Keratinocyte (primary cell): ENCODE measurements around the gene PRPF8. TPM values are rescaled to one million over a fixed set of nuclear protein-coding genes. Genes with fewer than 3 reads are reported as not detected.

Experiments used
- DNase-seq: peaks from one replicate; pipeline ENCODE4 v3.0.0-alpha.2; 2011; ENCODE audit warnings: low read depth, missing footprints, low spot score
- FAIRE-seq: peaks from 2 replicates; lab custom pipeline; 2011; peaks lifted over from hg19 to GRCh38; lab: Jason Lieb, UNC
- H2AFZ ChIP-seq: 2 replicates; pipeline ENCODE4 v1.6.0; 2012; ENCODE audit warnings: low read length, control low read depth, inconsistent platforms; ENCODE audit not compliant: control insufficient read depth
- H3K27ac ChIP-seq: 2 replicates; pipeline ENCODE4 v1.5.1; 2011; ENCODE audit warnings: low read length; ENCODE audit not compliant: control insufficient read depth, insufficient read depth
- H3K27me3 ChIP-seq: 3 replicates; pipeline ENCODE4 v1.6.0; 2011; ENCODE audit warnings: low read length; ENCODE audit not compliant: control insufficient read depth, insufficient read depth; ENCODE audit errors: extremely low read depth
- H3K36me3 ChIP-seq, 2 experiments: 2 replicates in 1 of 2; 3 replicates in 1 of 2; pipeline ENCODE4 v1.5.1; 2011; ENCODE audit warnings: low read length in 2 of 2, mild to moderate bottlenecking in 1 of 2; ENCODE audit not compliant: control insufficient read depth in 2 of 2, insufficient read depth in 2 of 2; ENCODE audit errors: extremely low read depth in 1 of 2
- H3K4me1 ChIP-seq: 3 replicates; pipeline ENCODE4 v1.5.1; 2011; ENCODE audit warnings: low read length; ENCODE audit not compliant: control insufficient read depth, insufficient read depth; ENCODE audit errors: extremely low read depth
- H3K4me2 ChIP-seq: 3 replicates; pipeline ENCODE4 v1.6.0; 2011; ENCODE audit warnings: low read depth, low read length; ENCODE audit not compliant: control insufficient read depth, insufficient read depth; ENCODE audit errors: extremely low read depth
- H3K4me3 ChIP-seq, 3 experiments: fragments of 200-600 bp in 1 of 3; sonication (generic) in 1 of 3; 2 replicates in 2 of 3; 3 replicates in 1 of 3; pipeline ENCODE4 v1.5.1; 2011 to 2016; ENCODE audit warnings: low read length in 3 of 3, mild to moderate bottlenecking in 3 of 3, control low read depth in 2 of 3, inconsistent platforms in 1 of 3, low read depth in 1 of 3, mixed read lengths in 1 of 3, mixed run types in 1 of 3, moderate library complexity in 1 of 3; ENCODE audit not compliant: control insufficient read depth in 2 of 3, insufficient read depth in 2 of 3; ENCODE audit errors: extremely low read depth in 1 of 3
- H3K79me2 ChIP-seq: 2 replicates; pipeline ENCODE4 v1.6.0; 2012; ENCODE audit warnings: low read length; ENCODE audit not compliant: control insufficient read depth, insufficient read depth
- H3K9ac ChIP-seq: 3 replicates; pipeline ENCODE4 v1.6.0; 2011; ENCODE audit warnings: low read length; ENCODE audit not compliant: control insufficient read depth, insufficient read depth; ENCODE audit errors: extremely low read depth
- H3K9me1 ChIP-seq: 3 replicates; pipeline ENCODE4 v1.6.0; 2011; ENCODE audit warnings: low read length; ENCODE audit not compliant: control insufficient read depth, insufficient read depth; ENCODE audit errors: extremely low read depth
- H3K9me3 ChIP-seq: 2 replicates; pipeline ENCODE4 v1.5.1; 2012; ENCODE audit warnings: low read depth, low read length; ENCODE audit not compliant: control insufficient read depth
- H4K20me1 ChIP-seq: 3 replicates; pipeline ENCODE4 v1.6.0; 2011; ENCODE audit warnings: low read length; ENCODE audit not compliant: control insufficient read depth, insufficient read depth; ENCODE audit errors: extremely low read depth
- CTCF ChIP-seq, 3 experiments: IDR thresholded peaks in 1 of 3; conservative IDR thresholded peaks in 1 of 3; optimal IDR thresholded peaks in 1 of 3; 2 replicates in 2 of 3; 3 replicates in 1 of 3; pipeline versions ENCODE3 to v1.5.1; 2011; ENCODE audit warnings: low read length in 3 of 3, mild to moderate bottlenecking in 3 of 3, moderate library complexity in 2 of 3, control low read depth in 1 of 3, inconsistent platforms in 1 of 3; ENCODE audit not compliant: insufficient read depth in 2 of 3; ENCODE audit errors: extremely low read depth in 1 of 3
- EZH2 ChIP-seq: IDR thresholded peaks from one replicate; pipeline ENCODE4 v1.6.1; 2012; ENCODE audit warnings: inconsistent platforms, mild to moderate bottlenecking, low read length, moderate library complexity
- dilution Hi-C: fragments of 300-500 bp; cut with MboI; formaldehyde crosslinking; loops from one replicate; pipeline ENCODE4 v1.7.0; 2020; ENCODE audit warnings: low sequenced_read_pairs; ENCODE audit not compliant: extremely low pct_ligation_motif_present
- polyA plus RNA-seq, 5 experiments: library from polyadenylated mRNA; depleted of rRNA in 3 of 5; stranded (reverse) in 3 of 5; stranded (forward) in 1 of 5; unstranded in 1 of 5; fragments of >200 nt; gene quantifications; 1 replicate in 1 of 5; 2 replicates in 3 of 5; 3 replicates in 1 of 5; pipeline versions ENCODE4 v1.2.1 to v1.2.3, GENCODE V29; 2011 to 2012; ENCODE audit warnings: missing spikeins in 2 of 5, low read depth in 1 of 5, low replicate concordance in 1 of 5

PRPF8 gene
- polyA plus RNA-seq, 1 donor (not counting 4 experiments of a cell fraction or from before 2014, with no cell fraction given): 97.5 TPM

DNA sequence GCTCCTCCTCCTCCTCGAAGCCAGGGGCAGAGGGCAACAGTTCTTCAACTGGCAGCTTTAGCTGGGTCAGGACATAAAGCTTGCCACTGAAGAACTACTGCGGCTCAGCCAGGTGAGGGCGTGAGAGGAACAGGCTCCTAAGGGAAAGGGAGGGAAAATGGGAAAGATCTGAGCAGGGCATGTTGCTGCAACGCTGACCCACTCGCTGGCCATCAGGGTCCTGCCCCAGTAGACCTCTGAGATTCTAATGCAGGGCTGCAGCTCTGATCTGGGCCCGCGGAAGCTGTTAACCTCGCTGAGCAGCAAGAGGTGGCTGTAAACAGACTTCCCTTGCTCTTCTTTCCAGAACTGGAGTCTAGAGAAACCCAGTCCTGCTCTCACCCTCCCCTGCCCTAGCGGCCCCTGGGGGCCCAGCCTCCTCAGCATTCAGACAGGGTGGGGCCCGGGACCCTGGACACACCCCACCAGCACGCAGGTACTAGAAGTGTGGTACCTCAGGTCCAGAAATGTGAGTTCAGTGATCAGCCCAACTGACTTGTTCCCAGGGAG is 29.3 kb upstream of the PRPF8 start:
- Histone ChIP-seq H3K36me3 (peaks cover 22 to 25% of the 10 kb centered on the region in 2 experiments), H3K4me3 (peak overlapping the region; percentile 79 to 96 (median 81)), H3K4me2 (peak overlapping the region; percentile 85), H3K27me3 (no peaks in the 10 kb centered on the region), H3K9me1 (no peaks in the 10 kb centered on the region), H2AFZ (no peak overlapping the region), H3K9me3 (no peaks in the 10 kb centered on the region), H3K79me2 (peaks cover 36% of the 10 kb centered on the region), H4K20me1 (peaks cover 32% of the 10 kb centered on the region), H3K27ac (peak overlapping the region; percentile 86), H3K4me1 (peaks cover 38% of the 10 kb centered on the region), H3K9ac (peak overlapping the region; percentile 86)
- FAIRE-seq: no peak
- peak; percentile 54 to 74 (median 72) for TF ChIP-seq CTCF (optimal IDR thresholded peaks at IDR 0.05 in 1 of 3, IDR thresholded peaks at IDR 0.05 in 1 of 3, conservative IDR thresholded peaks at IDR 0.05 in 1 of 3; ENCODE audit: extremely low read depth in 1 of 3, insufficient read depth in 2 of 3, low read length in 3 of 3)
- no peak for TF ChIP-seq EZH2
- DNase-seq: no peak
- dilution Hi-C loops: no loop called here

DNA sequence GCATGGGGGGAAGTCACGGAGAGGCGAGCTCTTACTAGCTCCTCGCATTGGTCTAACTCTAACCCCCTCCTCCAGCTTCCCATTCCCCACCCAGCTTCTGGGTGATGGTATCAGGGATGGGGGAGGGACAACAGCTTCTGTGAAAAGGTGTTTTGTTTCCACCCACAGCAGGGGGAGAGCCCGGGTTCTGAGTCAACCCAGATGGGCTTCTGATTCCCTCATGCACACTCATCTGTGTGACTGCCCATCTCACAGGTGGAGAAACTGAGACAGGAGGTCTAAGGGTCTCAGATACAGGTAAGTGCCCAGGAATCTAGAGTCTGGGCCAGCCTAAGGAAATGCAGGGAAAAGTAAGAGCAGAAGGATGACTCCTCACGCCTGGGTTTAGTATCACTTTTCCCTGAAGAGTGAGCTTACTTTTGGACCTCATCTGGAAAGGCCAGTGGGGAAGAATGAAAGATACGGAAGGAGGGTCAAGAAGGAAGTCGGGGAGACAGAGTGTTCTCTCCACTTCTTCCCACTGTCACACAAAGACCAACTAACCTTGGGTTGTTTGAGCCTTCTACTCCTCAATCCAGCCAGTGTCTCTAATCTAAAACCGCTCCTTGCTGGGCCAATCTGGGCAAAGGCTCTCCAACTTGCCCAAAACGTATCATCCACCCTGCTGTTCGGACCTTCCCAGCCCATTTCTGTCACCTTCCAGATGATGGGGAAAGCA is 28.7 kb upstream of the PRPF8 start:
- Histone ChIP-seq H3K27me3 (no peaks in the 10 kb centered on the region), H3K79me2 (peaks cover 36% of the 10 kb centered on the region), H3K4me3 (peak overlapping the region; percentile 79 to 96 (median 81)), H3K9me3 (no peaks in the 10 kb centered on the region), H3K4me2 (peak overlapping the region; percentile 85), H4K20me1 (peaks cover 32% of the 10 kb centered on the region), H3K9me1 (no peaks in the 10 kb centered on the region), H3K9ac (peak overlapping the region; percentile 86), H3K36me3 (peaks cover 22 to 25% of the 10 kb centered on the region in 2 experiments), H3K27ac (no peak overlapping the region), H3K4me1 (peaks cover 38% of the 10 kb centered on the region), H2AFZ (no peak overlapping the region)
- no peak for FAIRE-seq
- dilution Hi-C loops: no loop called here
- DNase-seq: no peak
- no peak for TF ChIP-seq CTCF (optimal IDR thresholded peaks at IDR 0.05 in 1 of 3, IDR thresholded peaks at IDR 0.05 in 1 of 3, conservative IDR thresholded peaks at IDR 0.05 in 1 of 3; ENCODE audit: extremely low read depth in 1 of 3, insufficient read depth in 2 of 3, low read length in 3 of 3)
- TF ChIP-seq EZH2: no peak
